SIG-M5 (cell line): ENCODE data around the gene TRMU.

Source experiments
- DNase-seq: peaks from one replicate; lab custom pipeline; 2025; lab: John Stamatoyannopoulos, UW

The TRMU gene

GRCh38 chr22:46335201-46336118 is at the start of gene TRMU:
TRMU (plus strand) TSS chr22:46335714; CDS start chr22:46335765, 51 bp downstream.
- DNase-seq, result no peak

GRCh38 chr22:46286006-46286405 is 49.5 kb upstream of the TRMU start:
- no peak for DNase-seq

- DNase-seq, result no peak
Measured at GRCh38 chr22:46286941-46287872, 48.3 kb upstream of the TRMU start.

- no peak for DNase-seq
Measured at GRCh38 chr22:46287873-46288751, 47.4 kb upstream of the TRMU start.

- DNase-seq, result no peak
Measured at GRCh38 chr22:46288846-46289243, 46.7 kb upstream of the TRMU start.

- no peak for DNase-seq
Measured at GRCh38 chr22:46289244-46289891, 46.1 kb upstream of the TRMU start.

GRCh38 chr22:46290121-46290842 is 45.2 kb upstream of the TRMU start:
- DNase-seq, result no peak

- no peak for DNase-seq
Measured at GRCh38 chr22:46290843-46291785, 44.4 kb upstream of the TRMU start.

GRCh38 chr22:46292173-46292572 is 43.3 kb upstream of the TRMU start:
- no peak for DNase-seq

- DNase-seq, result no peak
Measured at GRCh38 chr22:46292732-46293131, 42.8 kb upstream of the TRMU start.

GRCh38 chr22:46293577-46294260 is 41.8 kb upstream of the TRMU start:
- DNase-seq, result no peak

GRCh38 chr22:46294784-46295183 is 40.7 kb upstream of the TRMU start:
- no peak for DNase-seq

GRCh38 chr22:46295277-46295971 is 40.1 kb upstream of the TRMU start:
- DNase-seq, result no peak

GRCh38 chr22:46296257-46297150 is 39.0 kb upstream of the TRMU start, which contains the start of gene GTSE1:
GTSE1 (plus strand) TSS chr22:46296870; CDS start chr22:46297401, 531 bp downstream.
- peak; percentile 70 for DNase-seq

GRCh38 chr22:46297151-46297812 is 38.2 kb upstream of the TRMU start:
- DNase-seq, result no peak

GRCh38 chr22:46299101-46299500 is 36.4 kb upstream of the TRMU start:
- no peak for DNase-seq
